K562 (cell line): ENCODE data around the gene NAT14. TPM values are rescaled to one million over a fixed set of nuclear protein-coding genes. Genes with fewer than 3 reads are reported as not detected.

Experiments
- ARID3B ChIP-seq: fragments of 250-450 bp; sonication (Bioruptor Pico); IDR thresholded peaks from 2 replicates; pipeline ENCODE4 v1.4.0; 2020; ENCODE audit warnings: borderline replicate concordance
- NELFE ChIP-seq: IDR thresholded peaks from 2 replicates; pipeline ENCODE4 v1.6.1; 2011; ENCODE audit warnings: mild to moderate bottlenecking; ENCODE audit not compliant: insufficient read depth, insufficient read length
- NEUROD1 ChIP-seq: fragments of 150-350 bp; IDR thresholded peaks from 2 replicates; pipeline ENCODE4 v1.6.1; 2014; ENCODE audit warnings: borderline replicate concordance, low read length, low read depth; ENCODE audit not compliant: partially characterized antibody
- PYGO2 ChIP-seq: fragments of 450-650 bp; IDR thresholded peaks from 2 replicates; pipeline ENCODE4 v1.6.1; 2016; ENCODE audit warnings: mild to moderate bottlenecking, missing genetic modification characterization, moderate library complexity, missing compliant biosample characterization
- TEAD2 ChIP-seq: fragments of 450-650 bp; IDR thresholded peaks from 2 replicates; pipeline ENCODE4 v1.6.1; 2016; ENCODE audit warnings: missing genetic modification characterization, control low read depth, missing compliant biosample characterization
- TSC22D4 ChIP-seq: fragments of 450-650 bp; IDR thresholded peaks from 2 replicates; pipeline ENCODE4 v1.6.1; 2016; ENCODE audit warnings: missing genetic modification characterization, missing biosample characterization, control low read depth
- YY1 ChIP-seq, 3 experiments: IDR thresholded peaks; 2 replicates each; pipeline ENCODE4 v1.6.1; 2011; ENCODE audit warnings: low read length in 2 of 3, mild to moderate bottlenecking in 2 of 3, moderate library complexity in 2 of 3, borderline replicate concordance in 1 of 3, control low read depth in 1 of 3, low read depth in 1 of 3; ENCODE audit not compliant: insufficient read depth in 3 of 3, insufficient replicate concordance in 2 of 3, control insufficient read depth in 1 of 3, insufficient read length in 1 of 3; ENCODE audit errors: extremely low read depth in 1 of 3
- ZBED1 ChIP-seq: IDR thresholded peaks from 2 replicates; pipeline ENCODE4 v1.6.1; 2014
- ZNF431 ChIP-seq: sonication (generic); formaldehyde crosslinking; IDR thresholded peaks from 2 replicates; pipeline ENCODE4 v1.8.0; 2022; ENCODE audit warnings: mild to moderate bottlenecking, missing genetic modification reagents
- ZNF780A ChIP-seq: fragments of 250-450 bp; sonication (Bioruptor Pico); IDR thresholded peaks from 2 replicates; pipeline ENCODE4 v1.5.0; 2021; ENCODE audit warnings: mild to moderate bottlenecking
- polyA plus RNA-seq, 8 experiments: library from polyadenylated mRNA; depleted of rRNA in 4 of 8; stranded (reverse) in 5 of 8; unstranded in 3 of 8; fragments of >200 nt; fragmentation: Nextera tagmentation in 2 of 8; fragmentation: Illumina TruSeq in 1 of 8; extraction: Ambion mirVana in 2 of 8; extraction: Trizol in 1 of 8; gene quantifications; 2 replicates each; pipeline versions ENCODE4 v1.2.1 to v1.2.3, GENCODE V29; 2011 to 2014; ENCODE audit warnings: inconsistent platforms in 1 of 8, missing spikeins in 1 of 8
- total RNA-seq, 7 experiments: library from RNA; depleted of rRNA in 6 of 7; stranded (reverse); fragments of >200 nt in 6 of 7; fragmentation: Illumina TruSeq in 2 of 7; extraction: Trizol in 2 of 7; gene quantifications; 2 replicates each; pipeline versions ENCODE4 v1.2.1 to v1.2.3, GENCODE V29; 2011 to 2021; ENCODE audit warnings: low replicate concordance in 1 of 7
- TF ChIP-seq, protein P1 (sequence below): fragments of 450-650 bp; IDR thresholded peaks from 2 replicates; pipeline ENCODE4 v1.6.1; 2018; ENCODE audit warnings: mild to moderate bottlenecking, low read depth; ENCODE audit not compliant: partially characterized antibody
- TF ChIP-seq, protein P2 (sequence below): sonication (generic); formaldehyde crosslinking; IDR thresholded peaks from 2 replicates; pipeline ENCODE4 v1.8.0; 2022; ENCODE audit warnings: missing genetic modification reagents, mild to moderate bottlenecking, borderline replicate concordance
- TF ChIP-seq, protein P3 (sequence below): sonication (generic); formaldehyde crosslinking; IDR thresholded peaks from 2 replicates; pipeline ENCODE4 v1.8.1; 2023; ENCODE audit warnings: mild to moderate bottlenecking, missing genetic modification reagents

NAT14 gene
- total and polyA plus RNA-seq, 9 of the 15 experiments (the other 6 are each of a cell fraction or from before 2014, with no cell fraction given): 2.4 to 77.0 (median 26.7) TPM

DNA sequence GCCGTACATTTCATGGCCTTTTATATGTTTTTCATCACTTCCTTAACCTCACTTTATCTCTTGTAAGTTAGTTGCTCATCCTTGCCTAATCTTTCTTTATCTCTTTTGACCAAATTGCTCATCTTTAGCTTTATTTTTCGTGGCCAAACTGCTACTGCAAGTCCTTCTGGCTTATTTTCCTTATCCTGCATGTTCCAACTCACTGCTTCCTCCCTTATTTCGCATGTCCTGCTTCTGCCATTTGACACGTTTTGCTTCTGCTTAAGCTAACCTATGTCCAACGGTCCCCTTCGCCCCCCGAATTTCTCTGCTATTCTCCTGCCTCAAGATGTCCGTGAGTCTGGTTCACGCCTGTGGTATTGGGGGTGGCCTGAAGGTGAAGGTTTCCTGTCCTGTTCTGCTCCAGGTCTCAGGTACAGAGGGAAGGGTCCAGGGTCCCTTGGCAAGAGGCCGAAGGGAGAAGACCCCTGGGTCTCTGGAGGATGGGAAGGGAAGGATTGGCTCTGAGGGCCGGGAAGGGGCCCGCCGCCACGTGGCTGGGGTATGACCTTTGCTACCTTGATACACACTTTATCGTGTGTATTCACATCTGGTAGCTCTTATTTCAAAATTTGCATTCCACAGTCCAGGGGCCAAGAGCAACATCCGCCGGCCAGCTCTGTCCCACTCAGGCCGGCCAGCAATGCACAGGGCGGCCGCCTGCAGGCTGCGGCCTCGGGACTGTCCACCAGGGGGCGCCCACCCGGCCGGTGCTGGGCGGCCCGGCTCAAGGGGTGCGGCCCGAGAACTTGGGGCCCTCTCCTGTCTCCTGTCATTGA is 17.5 kb upstream of the NAT14 start (continued):
- TF ChIP-seq, protein P1, sequence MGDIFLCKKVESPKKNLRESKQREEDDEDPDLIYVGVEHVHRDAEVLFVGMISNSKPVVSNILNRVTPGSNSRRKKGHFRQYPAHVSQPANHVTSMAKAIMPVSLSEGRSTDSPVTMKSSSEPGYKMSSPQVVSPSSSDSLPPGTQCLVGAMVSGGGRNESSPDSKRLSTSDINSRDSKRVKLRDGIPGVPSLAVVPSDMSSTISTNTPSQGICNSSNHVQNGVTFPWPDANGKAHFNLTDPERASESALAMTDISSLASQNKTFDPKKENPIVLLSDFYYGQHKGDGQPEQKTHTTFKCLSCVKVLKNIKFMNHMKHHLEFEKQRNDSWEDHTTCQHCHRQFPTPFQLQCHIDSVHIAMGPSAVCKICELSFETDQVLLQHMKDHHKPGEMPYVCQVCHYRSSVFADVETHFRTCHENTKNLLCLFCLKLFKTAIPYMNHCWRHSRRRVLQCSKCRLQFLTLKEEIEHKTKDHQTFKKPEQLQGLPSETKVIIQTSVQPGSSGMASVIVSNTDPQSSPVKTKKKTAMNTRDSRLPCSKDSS: no peak
- no peak for TF ChIP-seq ARID3B
- TF ChIP-seq ZBED1: no peak
- TF ChIP-seq TEAD2 (tag): no peak
- TF ChIP-seq NEUROD1: no peak
- TF ChIP-seq, protein P2, sequence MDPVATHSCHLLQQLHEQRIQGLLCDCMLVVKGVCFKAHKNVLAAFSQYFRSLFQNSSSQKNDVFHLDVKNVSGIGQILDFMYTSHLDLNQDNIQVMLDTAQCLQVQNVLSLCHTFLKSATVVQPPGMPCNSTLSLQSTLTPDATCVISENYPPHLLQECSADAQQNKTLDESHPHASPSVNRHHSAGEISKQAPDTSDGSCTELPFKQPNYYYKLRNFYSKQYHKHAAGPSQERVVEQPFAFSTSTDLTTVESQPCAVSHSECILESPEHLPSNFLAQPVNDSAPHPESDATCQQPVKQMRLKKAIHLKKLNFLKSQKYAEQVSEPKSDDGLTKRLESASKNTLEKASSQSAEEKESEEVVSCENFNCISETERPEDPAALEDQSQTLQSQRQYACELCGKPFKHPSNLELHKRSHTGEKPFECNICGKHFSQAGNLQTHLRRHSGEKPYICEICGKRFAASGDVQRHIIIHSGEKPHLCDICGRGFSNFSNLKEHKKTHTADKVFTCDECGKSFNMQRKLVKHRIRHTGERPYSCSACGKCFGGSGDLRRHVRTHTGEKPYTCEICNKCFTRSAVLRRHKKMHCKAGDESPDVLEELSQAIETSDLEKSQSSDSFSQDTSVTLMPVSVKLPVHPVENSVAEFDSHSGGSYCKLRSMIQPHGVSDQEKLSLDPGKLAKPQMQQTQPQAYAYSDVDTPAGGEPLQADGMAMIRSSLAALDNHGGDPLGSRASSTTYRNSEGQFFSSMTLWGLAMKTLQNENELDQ: peak; percentile 87; the same call in 1 of the 2 replicates
- TF ChIP-seq ZNF780A (CRISPR knock-in tag): no peak
- TF ChIP-seq NELFE: no peak
- TF ChIP-seq YY1 (IDR thresholded peaks at IDR 0.05; ENCODE audit: borderline replicate concordance in 1 of 3, control insufficient read depth in 1 of 3, extremely low read depth in 1 of 3, insufficient read depth in 3 of 3, insufficient read length in 1 of 3, insufficient replicate concordance in 2 of 3, low read depth in 1 of 3, low read length in 2 of 3): peak in 2 of 3 experiments; percentile 44 to 46
- TF ChIP-seq, protein P3, sequence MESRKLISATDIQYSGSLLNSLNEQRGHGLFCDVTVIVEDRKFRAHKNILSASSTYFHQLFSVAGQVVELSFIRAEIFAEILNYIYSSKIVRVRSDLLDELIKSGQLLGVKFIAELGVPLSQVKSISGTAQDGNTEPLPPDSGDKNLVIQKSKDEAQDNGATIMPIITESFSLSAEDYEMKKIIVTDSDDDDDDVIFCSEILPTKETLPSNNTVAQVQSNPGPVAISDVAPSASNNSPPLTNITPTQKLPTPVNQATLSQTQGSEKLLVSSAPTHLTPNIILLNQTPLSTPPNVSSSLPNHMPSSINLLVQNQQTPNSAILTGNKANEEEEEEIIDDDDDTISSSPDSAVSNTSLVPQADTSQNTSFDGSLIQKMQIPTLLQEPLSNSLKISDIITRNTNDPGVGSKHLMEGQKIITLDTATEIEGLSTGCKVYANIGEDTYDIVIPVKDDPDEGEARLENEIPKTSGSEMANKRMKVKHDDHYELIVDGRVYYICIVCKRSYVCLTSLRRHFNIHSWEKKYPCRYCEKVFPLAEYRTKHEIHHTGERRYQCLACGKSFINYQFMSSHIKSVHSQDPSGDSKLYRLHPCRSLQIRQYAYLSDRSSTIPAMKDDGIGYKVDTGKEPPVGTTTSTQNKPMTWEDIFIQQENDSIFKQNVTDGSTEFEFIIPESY (CRISPR knock-in tag): peak; percentile 42; the same call in 1 of the 2 replicates
- no peak for TF ChIP-seq TSC22D4 (tag)
- no peak for TF ChIP-seq ZNF431 (CRISPR knock-in tag)
- no peak for TF ChIP-seq PYGO2
